BJ (cell line): ENCODE results near the gene ENTPD1. TPM values are rescaled to one million over a fixed set of nuclear protein-coding genes. Genes with fewer than 3 reads are reported as not detected.

Source experiments
- CTCF ChIA-PET: fragments of 350-600 bp; formaldehyde crosslinking; extraction: SDS; loops from one replicate; lab custom pipeline; 2021; ENCODE audit warnings: antibody characterized with exemption, inconsistent platforms; lab: Yijun Ruan, JAX
- POLR2A ChIA-PET: fragments of 300-600 bp; sonication (Branson Sonifier 250); formaldehyde crosslinking; extraction: SDS; loops from one replicate; lab custom pipeline; 2021; ENCODE audit warnings: antibody characterized with exemption; lab: Charles Lee
- DNase-seq: peaks from one replicate; pipeline ENCODE4 v3.0.0-alpha.2; 2011; ENCODE audit warnings: low read depth
- H3K27me3 ChIP-seq: 2 replicates; pipeline ENCODE4 v1.6.0; 2011; ENCODE audit warnings: low read length; ENCODE audit not compliant: control insufficient read depth, insufficient read depth
- H3K36me3 ChIP-seq: 2 replicates; pipeline ENCODE4 v1.5.1; 2011; ENCODE audit warnings: low read length; ENCODE audit not compliant: control insufficient read depth, insufficient read depth
- H3K4me3 ChIP-seq: 2 replicates; pipeline ENCODE4 v1.5.1; 2011; ENCODE audit warnings: low read depth, mild to moderate bottlenecking, control low read depth, low read length
- polyA plus RNA-seq: library from polyadenylated mRNA; depleted of rRNA; stranded (reverse); fragments of >200 nt; gene quantifications from 2 replicates; pipeline ENCODE4 v1.2.3, GENCODE V29; 2011
- TF ChIP-seq, protein P1 (sequence below): IDR thresholded peaks from 2 replicates; pipeline ENCODE4 v1.5.1; 2011; ENCODE audit warnings: low read depth, mild to moderate bottlenecking, control low read depth, inconsistent platforms, low read length, moderate library complexity; ENCODE audit not compliant: insufficient read depth

Gene ENTPD1
- polyA plus RNA-seq, 1 experiment, result 0.20 TPM

DNA sequence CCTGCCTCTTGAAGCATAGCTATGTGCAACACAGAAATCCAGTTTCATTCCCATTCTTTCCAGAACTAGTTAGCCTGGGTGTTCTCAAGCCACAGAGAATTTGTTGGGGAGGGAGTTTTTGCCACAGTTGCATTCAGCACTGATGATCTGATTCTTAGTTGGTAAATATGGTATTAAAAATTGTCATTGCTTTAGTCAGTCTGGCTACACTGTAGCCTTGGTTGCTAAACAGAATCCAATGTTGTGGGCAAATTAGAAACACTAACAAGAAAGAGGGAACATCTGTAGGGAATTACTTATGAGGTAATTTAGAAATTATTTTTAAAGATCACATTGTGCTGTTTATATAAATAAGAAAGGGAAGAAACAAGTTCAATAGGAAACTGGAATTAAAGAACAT, 94.8 kb downstream of the ENTPD1 start:
- TF ChIP-seq, protein P1, sequence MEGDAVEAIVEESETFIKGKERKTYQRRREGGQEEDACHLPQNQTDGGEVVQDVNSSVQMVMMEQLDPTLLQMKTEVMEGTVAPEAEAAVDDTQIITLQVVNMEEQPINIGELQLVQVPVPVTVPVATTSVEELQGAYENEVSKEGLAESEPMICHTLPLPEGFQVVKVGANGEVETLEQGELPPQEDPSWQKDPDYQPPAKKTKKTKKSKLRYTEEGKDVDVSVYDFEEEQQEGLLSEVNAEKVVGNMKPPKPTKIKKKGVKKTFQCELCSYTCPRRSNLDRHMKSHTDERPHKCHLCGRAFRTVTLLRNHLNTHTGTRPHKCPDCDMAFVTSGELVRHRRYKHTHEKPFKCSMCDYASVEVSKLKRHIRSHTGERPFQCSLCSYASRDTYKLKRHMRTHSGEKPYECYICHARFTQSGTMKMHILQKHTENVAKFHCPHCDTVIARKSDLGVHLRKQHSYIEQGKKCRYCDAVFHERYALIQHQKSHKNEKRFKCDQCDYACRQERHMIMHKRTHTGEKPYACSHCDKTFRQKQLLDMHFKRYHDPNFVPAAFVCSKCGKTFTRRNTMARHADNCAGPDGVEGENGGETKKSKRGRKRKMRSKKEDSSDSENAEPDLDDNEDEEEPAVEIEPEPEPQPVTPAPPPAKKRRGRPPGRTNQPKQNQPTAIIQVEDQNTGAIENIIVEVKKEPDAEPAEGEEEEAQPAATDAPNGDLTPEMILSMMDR, result no peak
- Histone ChIP-seq H3K36me3 (no peaks in the 10 kb centered on the region), H3K4me3 (no peak overlapping the region), H3K27me3 (no peaks in the 10 kb centered on the region)
- DNase-seq, result no peak
- CTCF ChIA-PET, result interaction anchor here (1.0 to 1.4 kb wide), 2 partner anchors 9 to 157 kb away, joined by 5 to 10 read pairs; partner anchors contain the start of gene TCTN3
- POLR2A ChIA-PET, result no interaction called here

DNA sequence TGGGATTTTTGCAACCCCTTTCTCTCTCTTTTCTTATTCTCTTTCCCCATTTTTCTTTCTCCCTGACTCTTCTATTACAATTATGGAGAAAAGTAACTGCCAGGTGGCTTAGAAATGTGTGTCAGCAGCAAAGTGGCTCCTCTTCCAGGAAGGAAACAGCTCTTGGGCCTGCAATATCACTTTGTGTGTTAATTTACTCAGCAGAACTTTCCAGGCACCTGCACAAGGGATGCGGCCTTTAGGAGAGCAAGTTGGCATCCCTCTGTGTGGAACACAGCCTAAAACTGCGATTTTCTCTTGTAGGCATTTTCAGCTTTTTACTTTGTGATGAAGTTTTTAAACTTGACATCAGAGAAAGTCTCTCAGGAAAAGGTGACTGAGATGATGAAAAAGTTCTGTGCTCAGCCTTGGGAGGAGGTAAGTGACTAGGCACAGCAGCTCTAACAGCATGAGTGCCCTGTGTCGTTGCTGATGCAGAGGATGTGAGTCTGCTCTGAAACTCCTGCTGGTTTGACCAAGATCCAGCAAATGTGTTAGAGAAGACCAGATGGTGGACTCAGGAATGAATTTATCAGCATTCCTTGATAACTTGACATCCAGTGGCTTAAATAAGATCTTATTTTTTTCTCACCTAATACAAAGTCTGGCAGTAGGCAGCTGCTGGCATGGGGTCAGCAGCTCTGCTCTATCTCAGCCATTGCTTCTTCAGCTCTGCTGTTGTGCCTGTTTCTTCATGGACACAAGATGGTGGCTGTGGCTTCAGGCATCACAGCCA, 104.4 kb downstream of the ENTPD1 start:
- Histone ChIP-seq H3K36me3 (no peaks in the 10 kb centered on the region), H3K4me3 (no peak overlapping the region), H3K27me3 (no peaks in the 10 kb centered on the region)
- CTCF ChIA-PET, result interaction anchor here (0.9 to 3.6 kb wide), 6 partner anchors 10 to 166 kb away, joined by 4 to 20 read pairs (median 5); partner anchors contain the start of gene TCTN3
- TF ChIP-seq, protein P1, result no peak
- POLR2A ChIA-PET, result no interaction called here
- no peak for DNase-seq

DNA sequence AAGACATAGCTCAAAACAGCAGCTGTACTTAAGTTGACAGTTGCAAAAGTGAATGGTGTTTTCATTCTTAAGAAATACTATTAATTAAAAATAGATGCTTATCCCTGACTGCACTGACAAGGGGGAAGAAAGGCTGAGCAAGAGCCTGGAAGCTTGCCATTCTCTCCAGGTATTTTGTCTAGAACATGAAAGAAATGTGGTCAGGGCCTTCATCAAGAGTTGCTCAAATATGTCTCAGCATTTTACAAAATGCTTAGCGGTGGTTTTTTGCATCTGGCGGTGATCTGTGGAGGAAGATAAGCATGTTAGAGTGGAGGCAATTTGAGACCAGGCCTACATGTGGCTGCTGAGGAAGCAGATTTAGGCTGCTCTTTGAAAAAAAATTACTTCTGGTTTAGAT, 105.4 kb downstream of the ENTPD1 start:
- Histone ChIP-seq H3K4me3 (no peak overlapping the region), H3K27me3 (no peaks in the 10 kb centered on the region), H3K36me3 (no peaks in the 10 kb centered on the region)
- ChIA-PET POLR2A (no interaction called here), CTCF (interaction anchor here (1.0 to 3.6 kb wide), 4 partner anchors 13 to 167 kb away, joined by 5 to 20 read pairs (median 6); partner anchors contain the start of gene TCTN3)
- TF ChIP-seq, protein P1, result no peak
- no peak for DNase-seq

DNA sequence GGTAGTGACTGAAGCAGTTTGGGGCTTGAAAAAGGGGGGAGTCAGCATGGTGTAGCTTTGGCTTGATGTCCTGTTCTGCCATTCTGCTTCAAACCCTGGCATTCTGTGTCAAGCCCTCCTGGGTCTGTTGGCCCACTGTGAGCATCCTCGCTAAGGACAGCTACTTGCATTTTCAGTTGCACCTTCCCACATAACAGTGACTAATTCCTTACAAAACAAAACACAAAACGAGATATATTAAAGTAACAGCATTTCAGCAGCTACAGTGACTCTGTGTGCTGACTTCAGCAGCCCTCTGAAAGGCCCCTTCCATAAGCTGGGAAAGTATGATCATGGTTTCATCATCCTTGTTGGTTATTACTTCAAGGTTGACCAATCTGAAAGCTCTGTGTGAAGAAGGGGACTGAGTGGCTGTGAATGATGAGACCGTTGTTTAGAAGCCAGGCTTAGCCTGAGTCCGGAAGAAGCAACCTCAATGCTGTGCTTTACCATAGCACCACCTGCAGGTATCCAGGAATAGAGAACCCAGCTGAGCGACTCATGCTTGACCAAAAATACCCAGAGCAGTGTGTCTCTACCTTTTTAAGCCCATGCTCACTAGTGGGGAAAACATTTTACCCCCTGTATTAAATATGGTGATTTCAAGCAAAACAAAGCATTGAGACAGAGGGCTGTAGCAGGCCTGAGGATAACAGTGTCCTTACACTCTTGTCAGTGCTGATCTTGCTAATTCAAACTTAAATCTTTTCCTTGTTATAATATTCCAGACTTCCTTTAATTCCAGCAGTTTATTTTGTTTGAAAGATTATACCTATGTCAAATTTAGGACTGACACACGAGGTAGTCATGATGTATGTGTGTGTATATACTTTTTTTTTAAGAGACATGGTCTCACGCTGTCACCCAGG, 109.2 kb downstream of the ENTPD1 start:
- no peaks in the 10 kb centered on the region for H3K27me3 ChIP-seq
- peak; percentile 35 for DNase-seq
- POLR2A ChIA-PET, result no interaction called here
- no peaks in the 10 kb centered on the region for H3K36me3 ChIP-seq
- no peak overlapping the region for H3K4me3 ChIP-seq
- TF ChIP-seq, protein P1, result peak; percentile 81
- CTCF ChIA-PET, result interaction anchor here (0.7 to 4.1 kb wide), 27 partner anchors 9 to 437 kb away, joined by 3 to 51 read pairs (median 3); partner anchors contain the start of genes ALDH18A1 and TCTN3
